ENCODE measurements around the gene TMEM63B.
A peak's percentile ranks its signal among the peaks of the same experiment; 100 is the strongest.
"Not testable (repeated sequence)": the region's sequence is repeated elsewhere in the genome, so short reads cannot be mapped to it uniquely, and the experiment has no call there.

The TMEM63B gene

GRCh38 chr6:44144536-44144935, 17.2 kb downstream of the TMEM63B start:
- not testable (repeated sequence) for DNase-seq (ENCODE audit: low read depth in 2 of 2)

- no peak for DNase-seq (ENCODE audit: low read depth in 2 of 2)
Observed at GRCh38 chr6:44145839-44146238, 18.5 kb downstream of the TMEM63B start.

- DNase-seq (ENCODE audit: low read depth in 2 of 2) = no peak
Observed at GRCh38 chr6:44146685-44147084, 19.3 kb downstream of the TMEM63B start.

GRCh38 chr6:44147256-44147655, 19.9 kb downstream of the TMEM63B start:
- no peak for DNase-seq (ENCODE audit: low read depth in 2 of 2)

GRCh38 chr6:44148306-44148705, 21.0 kb downstream of the TMEM63B start:
- no peak for DNase-seq (ENCODE audit: low read depth in 2 of 2)

- DNase-seq (ENCODE audit: low read depth in 2 of 2) = no peak
Observed at GRCh38 chr6:44149369-44150012, 22.1 kb downstream of the TMEM63B start.

- DNase-seq (ENCODE audit: low read depth in 2 of 2) = no peak
Observed at GRCh38 chr6:44150317-44150917, 23.1 kb downstream of the TMEM63B start.

- DNase-seq (ENCODE audit: low read depth in 2 of 2) = peak; percentile 59 to 79
Observed at GRCh38 chr6:44151348-44152108, 24.2 kb downstream of the TMEM63B start.

GRCh38 chr6:44152109-44152461, 24.7 kb downstream of the TMEM63B start:
- DNase-seq (ENCODE audit: low read depth in 2 of 2) = no peak

GRCh38 chr6:44152533-44152932, 25.2 kb downstream of the TMEM63B start:
- DNase-seq (ENCODE audit: low read depth in 2 of 2) = no peak

- no peak for DNase-seq (ENCODE audit: low read depth in 2 of 2)
Observed at GRCh38 chr6:44154067-44154466, 26.7 kb downstream of the TMEM63B start.

- DNase-seq (ENCODE audit: low read depth in 2 of 2) = no peak
Observed at GRCh38 chr6:44156494-44157151, 29.3 kb downstream of the TMEM63B start.

GRCh38 chr6:44157152-44157521, 29.8 kb downstream of the TMEM63B start:
- no peak for DNase-seq (ENCODE audit: low read depth in 2 of 2)

- DNase-seq (ENCODE audit: low read depth in 2 of 2) = no peak
Observed at GRCh38 chr6:44158770-44159228, 31.4 kb downstream of the TMEM63B start, which contains the start of gene CAPN11. Gene CAPN11 (plus strand): TSS chr6:44158820. CDS start chr6:44158849, 29 bp downstream.

- DNase-seq (ENCODE audit: low read depth in 2 of 2) = no peak
Observed at GRCh38 chr6:44161997-44162338, 34.6 kb downstream of the TMEM63B start.

GRCh38 chr6:44162876-44163625, 35.7 kb downstream of the TMEM63B start:
- DNase-seq (ENCODE audit: low read depth in 2 of 2) = no peak

GRCh38 chr6:44166116-44166515, 38.8 kb downstream of the TMEM63B start:
- no peak for DNase-seq (ENCODE audit: low read depth in 2 of 2)

GRCh38 chr6:44166591-44167184, 39.3 kb downstream of the TMEM63B start:
- DNase-seq (ENCODE audit: low read depth in 2 of 2) = no peak

- DNase-seq (ENCODE audit: low read depth in 2 of 2) = no peak
Observed at GRCh38 chr6:44167567-44167966, 40.2 kb downstream of the TMEM63B start.

GRCh38 chr6:44169154-44169553, 41.8 kb downstream of the TMEM63B start:
- DNase-seq (ENCODE audit: low read depth in 2 of 2) = no peak

- no peak for DNase-seq (ENCODE audit: low read depth in 2 of 2)
Observed at GRCh38 chr6:44169886-44170570, 42.7 kb downstream of the TMEM63B start.

Data from stimulated activated CD4-positive, alpha-beta T cell treated with anti-CD3 and anti-CD28 coated beads, Interleukin-12 subunit alpha, Interleukin-12 subunit beta, amount 100 ng/mL, for 24 hours (primary cell).